Peyer's patch (tissue), 4 donors: ENCODE results near the gene RMND1. TPM values are rescaled to one million over a fixed set of nuclear protein-coding genes. Genes with fewer than 3 reads are reported as not detected.
"Not testable (repeated sequence)": the region's sequence is repeated elsewhere in the genome, so short reads cannot be mapped to it uniquely, and the experiment has no call there.

ENCODE experiments used
- DNase-seq, 3 donors: peaks; one replicate each; pipeline ENCODE4 v3.0.0-alpha.2; 2017 to 2019
- H3K27ac ChIP-seq, 4 donors: fragments of 200-600 bp; sonication (generic); one replicate each; pipeline ENCODE4 v1.5.1; 2016 to 2019
- H3K27me3 ChIP-seq, 2 donors: fragments of 200-600 bp; sonication (generic); one replicate each; pipeline ENCODE4 v1.5.1; 2019
- H3K36me3 ChIP-seq, 3 donors: fragments of 200-600 bp; sonication (generic); one replicate each; pipeline ENCODE4 v1.5.1; 2016 to 2019
- H3K4me1 ChIP-seq, 4 donors: fragments of 200-600 bp; sonication (generic); one replicate each; pipeline ENCODE4 v1.5.1; 2016 to 2019
- H3K4me3 ChIP-seq, 4 donors: fragments of 200-600 bp; sonication (generic); 1 replicate in 3 of 4; 2 replicates in 1 of 4; pipeline ENCODE4 v1.5.1; 2016 to 2019; ENCODE audit warnings: mild to moderate bottlenecking in 1 of 4
- H3K9me3 ChIP-seq, 4 donors: fragments of 200-600 bp; sonication (generic); one replicate each; pipeline ENCODE4 v1.5.1; 2016 to 2019; ENCODE audit warnings: mild to moderate bottlenecking in 1 of 4
- POLR2A ChIP-seq, 2 donors: fragments of 450-650 bp; IDR thresholded peaks; one replicate each; pipeline ENCODE4 v1.5.1; 2017; ENCODE audit warnings: antibody characterized with exemption in 2 of 2, mild to moderate bottlenecking in 2 of 2, moderate library complexity in 2 of 2
- small RNA-seq, 2 donors: library from RNA; depleted of rRNA; stranded (forward); fragments of <200 nt; gene quantifications; one replicate each; pipeline ENCODE3, GENCODE V24; 2016
- total RNA-seq, 4 donors: library from RNA; depleted of rRNA; stranded (reverse); fragments of >200 nt; gene quantifications; one replicate each; pipeline ENCODE4 v1.1.0, GENCODE V29; 2016
- TF ChIP-seq, protein P1 (sequence below), 6 experiments: fragments of 450-650 bp in 4 of 6; fragments of 200-600 bp in 2 of 6; sonication (generic) in 1 of 6; IDR thresholded peaks; one replicate each; pipeline ENCODE4 v1.5.1; 2017 to 2019; ENCODE audit warnings: antibody characterized with exemption in 6 of 6, mild to moderate bottlenecking in 3 of 6, moderate library complexity in 1 of 6

The RMND1 gene
- total RNA-seq, 4 donors from 2014 or later = 18.2 to 50.3 (median 35.6) TPM

GRCh38 chr6:151358475-151358874 lies 93.5 kb downstream of the RMND1 start:
- Histone ChIP-seq H3K4me3 (no peak overlapping the region), H3K27ac (no peak overlapping the region), H3K9me3 (no peaks in the 10 kb centered on the region), H3K36me3 (peaks cover 0 to 24% (median 0%) of the 10 kb centered on the region in 3 donors), H3K4me1 (no peaks in the 10 kb centered on the region), H3K27me3 (no peaks in the 10 kb centered on the region)
- no peak for DNase-seq
- TF ChIP-seq, protein P1, sequence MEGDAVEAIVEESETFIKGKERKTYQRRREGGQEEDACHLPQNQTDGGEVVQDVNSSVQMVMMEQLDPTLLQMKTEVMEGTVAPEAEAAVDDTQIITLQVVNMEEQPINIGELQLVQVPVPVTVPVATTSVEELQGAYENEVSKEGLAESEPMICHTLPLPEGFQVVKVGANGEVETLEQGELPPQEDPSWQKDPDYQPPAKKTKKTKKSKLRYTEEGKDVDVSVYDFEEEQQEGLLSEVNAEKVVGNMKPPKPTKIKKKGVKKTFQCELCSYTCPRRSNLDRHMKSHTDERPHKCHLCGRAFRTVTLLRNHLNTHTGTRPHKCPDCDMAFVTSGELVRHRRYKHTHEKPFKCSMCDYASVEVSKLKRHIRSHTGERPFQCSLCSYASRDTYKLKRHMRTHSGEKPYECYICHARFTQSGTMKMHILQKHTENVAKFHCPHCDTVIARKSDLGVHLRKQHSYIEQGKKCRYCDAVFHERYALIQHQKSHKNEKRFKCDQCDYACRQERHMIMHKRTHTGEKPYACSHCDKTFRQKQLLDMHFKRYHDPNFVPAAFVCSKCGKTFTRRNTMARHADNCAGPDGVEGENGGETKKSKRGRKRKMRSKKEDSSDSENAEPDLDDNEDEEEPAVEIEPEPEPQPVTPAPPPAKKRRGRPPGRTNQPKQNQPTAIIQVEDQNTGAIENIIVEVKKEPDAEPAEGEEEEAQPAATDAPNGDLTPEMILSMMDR (IDR thresholded peaks at IDR 0.05) = no peak
- no peak for TF ChIP-seq POLR2A (IDR thresholded peaks at IDR 0.05)

GRCh38 chr6:151357758-151358436 lies 94.0 kb downstream of the RMND1 start:
- Histone ChIP-seq H3K36me3 (peaks cover 0 to 21% (median 0%) of the 10 kb centered on the region in 3 donors), H3K27me3 (no peaks in the 10 kb centered on the region), H3K4me1 (no peaks in the 10 kb centered on the region), H3K27ac (no peak overlapping the region), H3K9me3 (no peaks in the 10 kb centered on the region), H3K4me3 (no peak overlapping the region)
- DNase-seq = no peak
- TF ChIP-seq, protein P1 (IDR thresholded peaks at IDR 0.05) = no peak
- TF ChIP-seq POLR2A (IDR thresholded peaks at IDR 0.05) = no peak

GRCh38 chr6:151356983-151357382 lies 94.9 kb downstream of the RMND1 start:
- H3K27ac ChIP-seq, H3K9me3 ChIP-seq, DNase-seq, H3K4me1 ChIP-seq, H3K27me3 ChIP-seq, H3K4me3 ChIP-seq: not testable (repeated sequence)
- peaks cover 0 to 15% (median 0%) of the 10 kb centered on the region in 3 donors for H3K36me3 ChIP-seq

Small RNAs within 50 kb of the gene (small RNA-seq; reads per million reads assigned to genes)
- 0 reads per million in 2 donors for gene RF00019

Other genes with a start within 250 kb of the RMND1 start
- 10 to 100 TPM in 3 of 4 donors, 1 to 10 TPM in 1; 6.5 to 54.5 (median 23.8) TPM for gene AKAP12, start 212.2 kb downstream of the RMND1 start, total RNA-seq
- gene ZBTB2, start 60.6 kb downstream of the RMND1 start, total RNA-seq = 10 to 100 TPM in 1 of 4 donors, 1 to 10 TPM in 3; 7.3 to 12.4 (median 9.9) TPM
- gene CCDC170, start 41.9 kb upstream of the RMND1 start, total RNA-seq = 1 to 10 TPM in 2 of 4 donors, under 1 TPM in 1, not detected in 1; 0.35 to 1.7 (median 1.5) TPM